ENCODE measurements around the gene CD99L2. TPM values are rescaled to one million over a fixed set of nuclear protein-coding genes. Genes with fewer than 3 reads are reported as not detected.

The CD99L2 gene
- total RNA-seq, 1 experiment from 2014 or later = 156 TPM

- BruUV-seq (replicated peaks) = no TSS peak
- Histone ChIP-seq H3K4me1 (ENCODE audit: control insufficient read depth, insufficient read depth, low read length) (no peaks in the 10 kb centered on the region), H3K4me3 (ENCODE audit: low read depth in 2 of 2, low read length in 2 of 2) (no peak overlapping the region), H3K27me3 (ENCODE audit: control insufficient read depth, insufficient read depth, low read length) (no peaks in the 10 kb centered on the region), H3K9me3 (ENCODE audit: control insufficient read depth, insufficient read depth, low read depth, low read length) (no peaks in the 10 kb centered on the region), H3K36me3 (ENCODE audit: control insufficient read depth, insufficient read depth, low read length) (no peaks in the 10 kb centered on the region; the same call in 1 of the 2 replicates), H3K27ac (ENCODE audit: low read length) (no peak overlapping the region)
- in situ Hi-C loops (cut with HindIII; ENCODE audit: low pct_unique_long_range_greater_than_20kb, low sequenced_read_pairs) (no loop called here), intact Hi-C loops (cut with micrococcal nuclease; ENCODE audit: unreplicated experiment) (no loop called here)
- DNase-seq (ENCODE audit: low read depth, low spot score) (no peak), ATAC-seq (peak; percentile 56; the same call in 1 of the 2 replicates)
- TF ChIP-seq CTCF (IDR thresholded peaks at IDR 0.05) (no peak), POLR2AphosphoS5 (IDR thresholded peaks at IDR 0.05; ENCODE audit: low read depth, low read length) (no peak), REST (IDR thresholded peaks at IDR 0.05; ENCODE audit: insufficient read depth in 1 of 2, low read depth in 2 of 2, low read length in 1 of 2) (no peak), TCF7L2 (IDR thresholded peaks at IDR 0.05; ENCODE audit: low read depth, low read length) (no peak), SIN3A (IDR thresholded peaks at IDR 0.05; ENCODE audit: borderline replicate concordance, insufficient read depth, low read depth, low read length) (no peak)
- ChIA-PET POLR2A (no interaction called here), CTCF (no interaction called here)
These were observed 132.0 kb downstream of the CD99L2 start for GRCh38 chrX:150766351-150767044.

DNA sequence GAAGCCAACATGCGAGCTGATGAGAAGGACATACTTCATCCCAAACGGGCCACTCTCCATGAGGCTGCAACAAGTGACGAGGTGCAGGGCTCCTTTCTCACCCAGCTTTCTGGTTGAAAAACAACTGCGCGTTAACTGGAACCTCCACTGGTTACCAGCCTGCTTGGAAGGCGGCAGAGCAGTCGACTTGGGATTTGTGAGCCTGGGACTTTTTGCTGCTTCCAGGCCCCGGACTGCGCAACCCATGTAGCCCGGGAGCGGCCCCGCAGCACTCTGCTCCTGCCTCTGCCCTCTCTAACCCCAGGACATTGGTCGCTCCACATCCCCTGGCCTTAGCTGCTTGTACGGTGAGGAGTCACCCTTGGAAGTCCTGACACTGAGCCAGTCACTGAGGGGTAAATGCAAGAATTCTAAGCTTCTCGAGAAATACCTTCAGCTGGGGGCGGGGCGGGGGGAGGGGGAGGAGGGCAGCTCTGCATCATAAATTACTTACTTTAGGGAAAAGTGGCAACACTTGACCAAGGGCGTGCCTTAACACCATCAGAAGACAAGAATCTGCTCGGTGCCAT, 132.6 kb downstream of the CD99L2 start:
- POLR2A ChIA-PET = no interaction called here
- intact Hi-C loops (cut with micrococcal nuclease; ENCODE audit: unreplicated experiment) = no loop called here

More for the DNA sequence above, 132.6 kb downstream of the CD99L2 start:
- in situ Hi-C loops (cut with HindIII; ENCODE audit: low pct_unique_long_range_greater_than_20kb, low sequenced_read_pairs) = no loop called here
- no peaks in the 10 kb centered on the region; the same call in 1 of the 2 replicates for H3K36me3 ChIP-seq (ENCODE audit: control insufficient read depth, insufficient read depth, low read length)
- TF ChIP-seq TCF7L2 (IDR thresholded peaks at IDR 0.05; ENCODE audit: low read depth, low read length) = no peak
- no peak for TF ChIP-seq CTCF (IDR thresholded peaks at IDR 0.05)
- H3K4me1 ChIP-seq (ENCODE audit: control insufficient read depth, insufficient read depth, low read length) = no peaks in the 10 kb centered on the region
- H3K9me3 ChIP-seq (ENCODE audit: control insufficient read depth, insufficient read depth, low read depth, low read length) = no peaks in the 10 kb centered on the region
- H3K27ac ChIP-seq (ENCODE audit: low read length) = no peak overlapping the region
- BruUV-seq (replicated peaks) = no TSS peak
- ATAC-seq = no peak
- no peaks in the 10 kb centered on the region for H3K27me3 ChIP-seq (ENCODE audit: control insufficient read depth, insufficient read depth, low read length)
- CTCF ChIA-PET = no interaction called here
- no peak overlapping the region for H3K4me3 ChIP-seq (ENCODE audit: low read depth in 2 of 2, low read length in 2 of 2)
- no peak for DNase-seq (ENCODE audit: low read depth, low spot score)
